HG02970 (cell line): ENCODE results near the gene ABHD4.
"Not testable (repeated sequence)": the region's sequence is repeated elsewhere in the genome, so short reads cannot be mapped to it uniquely, and the experiment has no call there.

Experiments used
- ATAC-seq: cut with Tn5 transposase; IDR thresholded peaks from one replicate; pipeline ENCODE4 v1.9.1; 2021; ENCODE audit warnings: mild to moderate bottlenecking, moderate library complexity, moderate number of reproducible peaks; ENCODE audit not compliant: unreplicated experiment, low FRiP score

ABHD4 gene

DNA sequence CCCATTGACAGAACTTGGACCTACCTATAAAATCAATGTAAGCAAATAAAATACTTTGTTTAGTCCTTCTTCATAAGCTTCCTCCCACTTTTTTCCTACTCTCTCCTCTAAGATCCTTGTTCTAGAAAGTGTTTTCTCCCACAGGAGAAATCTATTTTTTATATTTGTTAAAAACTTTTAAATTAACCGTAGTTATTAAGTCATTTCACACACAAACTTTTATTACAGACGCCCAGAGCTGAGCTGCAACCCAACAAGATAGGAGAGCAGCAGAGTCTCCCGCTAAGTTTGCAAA is 36.8 kb upstream of the ABHD4 start:
- no peak for ATAC-seq

- ATAC-seq = no peak
Measured at GRCh38 chr14:22561661-22562579, 36.2 kb upstream of the ABHD4 start.

DNA sequence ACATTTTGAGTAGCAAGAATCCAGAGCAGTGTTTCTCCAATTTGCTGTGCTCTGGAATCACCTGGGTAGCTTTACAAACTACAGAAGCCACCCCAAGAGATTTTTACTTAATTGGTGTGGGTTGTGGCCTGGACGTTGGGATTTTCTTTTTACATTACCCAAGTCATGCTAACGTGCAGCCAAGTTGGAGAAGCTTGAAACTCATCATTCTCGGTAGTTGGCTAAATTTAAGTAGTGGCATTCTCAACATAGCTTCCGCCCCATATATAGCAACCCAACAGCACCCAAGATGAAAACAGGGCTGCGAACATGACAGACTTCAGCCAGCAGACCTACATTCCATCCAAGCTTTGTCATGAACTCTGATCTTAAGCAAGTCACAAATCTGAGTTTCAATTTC is 34.1 kb upstream of the ABHD4 start:
- no peak for ATAC-seq

- no peak for ATAC-seq
Measured at GRCh38 chr14:22564463-22564862, 33.6 kb upstream of the ABHD4 start.

GRCh38 chr14:22565391-22565945 is 32.6 kb upstream of the ABHD4 start:
- ATAC-seq = no peak

DNA sequence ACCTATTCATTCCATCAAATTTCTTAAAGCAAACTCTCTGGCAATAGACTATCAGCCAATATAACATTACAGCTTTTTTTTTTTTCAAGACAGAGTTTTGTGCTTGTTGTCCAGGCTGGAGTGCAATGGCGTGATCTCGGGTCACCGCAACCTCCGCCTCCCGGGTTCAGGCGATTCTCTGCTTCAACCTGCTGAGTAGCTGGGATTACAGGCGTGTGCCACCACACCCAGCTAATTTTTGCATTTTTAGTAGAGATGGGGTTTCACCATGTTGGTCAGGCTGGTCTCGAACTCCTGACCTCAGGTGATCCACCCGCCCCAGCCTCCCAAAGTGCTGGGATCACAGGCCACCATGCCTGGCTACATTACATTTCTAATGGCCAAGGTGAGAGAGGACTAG is 31.8 kb upstream of the ABHD4 start:
- ATAC-seq = not testable (repeated sequence)

GRCh38 chr14:22566845-22567244 is 31.3 kb upstream of the ABHD4 start:
- no peak for ATAC-seq

GRCh38 chr14:22567437-22567836 is 30.7 kb upstream of the ABHD4 start:
- no peak for ATAC-seq

GRCh38 chr14:22569106-22569736 is 28.9 kb upstream of the ABHD4 start:
- ATAC-seq = no peak

DNA sequence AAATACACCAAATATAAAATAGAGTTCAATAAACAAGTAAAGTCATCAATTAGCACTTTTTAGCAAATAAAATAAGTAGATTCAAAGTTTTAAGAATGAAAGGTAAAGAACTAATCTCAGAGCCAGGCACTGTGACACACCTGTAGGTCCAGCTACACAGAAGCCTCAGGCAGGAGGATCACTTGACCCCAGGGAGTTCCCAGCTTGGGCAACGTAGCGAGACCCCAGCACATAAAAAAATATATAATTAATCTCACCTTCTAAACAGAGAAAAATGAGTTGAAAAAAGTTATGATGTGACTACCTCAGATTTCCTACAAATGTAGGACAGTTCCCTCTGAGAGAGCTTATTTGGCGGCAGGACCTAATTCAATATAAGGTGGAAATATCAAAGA is 28.4 kb upstream of the ABHD4 start:
- no peak for ATAC-seq

GRCh38 chr14:22570132-22570949 is 27.8 kb upstream of the ABHD4 start:
- peak; percentile 72 for ATAC-seq

GRCh38 chr14:22572562-22573058 is 25.5 kb upstream of the ABHD4 start:
- no peak for ATAC-seq

DNA sequence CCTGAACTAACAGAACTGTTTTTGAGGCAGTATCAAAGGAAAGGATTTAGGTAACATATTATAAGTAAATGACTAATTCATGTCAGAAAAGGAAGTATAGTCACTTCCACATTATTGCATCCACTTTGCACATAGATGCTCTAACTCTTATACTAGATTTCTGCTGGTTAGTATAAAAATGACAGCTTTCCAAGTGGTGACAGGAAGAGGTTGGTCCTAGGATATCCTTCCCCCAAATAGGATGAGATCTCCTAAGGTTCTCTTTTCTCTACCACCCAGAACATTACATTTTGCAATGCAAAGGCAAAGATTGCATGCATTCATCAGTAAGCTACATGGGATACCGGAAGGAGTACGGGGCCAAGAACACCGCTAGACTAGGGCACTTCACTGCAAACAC is 24.3 kb upstream of the ABHD4 start:
- ATAC-seq = no peak

DNA sequence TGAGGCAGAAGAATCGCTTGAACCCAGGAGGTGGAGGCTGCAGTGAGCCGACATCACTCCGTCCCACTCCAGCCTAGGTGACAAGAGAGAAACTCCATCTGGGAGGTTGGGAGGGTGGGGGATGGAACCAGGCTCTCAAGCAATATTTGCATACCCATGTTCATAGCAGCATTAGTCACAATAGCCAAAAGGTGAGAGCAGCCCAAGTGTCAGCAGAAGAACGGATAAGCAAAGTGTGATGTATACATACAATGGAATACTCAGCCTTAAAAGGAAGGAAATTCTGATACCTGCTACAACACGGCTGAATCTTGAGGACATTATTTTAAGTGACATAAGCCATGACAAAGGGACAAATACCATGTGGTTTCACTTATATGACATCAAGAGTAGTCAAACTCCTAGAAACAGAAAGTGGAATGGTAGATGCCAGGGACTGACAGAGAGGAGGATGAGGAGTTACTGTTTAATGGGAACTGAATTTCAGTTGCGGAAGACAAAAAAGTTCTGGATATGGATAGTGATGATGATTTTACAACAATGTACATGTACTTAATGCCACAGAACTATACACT is 20.7 kb upstream of the ABHD4 start:
- no peak for ATAC-seq

- no peak for ATAC-seq
Measured at GRCh38 chr14:22579236-22579635, 18.9 kb upstream of the ABHD4 start.

DNA sequence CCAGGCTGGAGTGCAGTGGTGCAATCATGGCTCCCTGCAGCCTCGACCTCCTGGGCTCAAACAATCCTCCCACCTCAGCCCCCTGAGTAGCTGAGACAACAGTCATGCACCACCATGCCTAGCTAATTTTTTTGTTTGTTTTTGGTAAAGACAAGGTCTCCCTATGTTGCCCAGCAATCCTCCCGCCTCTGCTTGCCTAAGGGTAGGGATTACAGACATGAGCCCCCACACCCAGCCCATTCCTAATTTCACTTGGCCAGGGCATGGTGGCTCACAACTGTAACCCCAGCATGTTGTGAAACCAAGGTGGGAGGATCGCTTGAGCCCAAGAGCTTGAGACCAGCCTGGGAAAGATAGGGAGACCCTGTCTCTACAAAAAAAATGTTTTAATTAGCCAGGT is 18.2 kb upstream of the ABHD4 start:
- ATAC-seq = no peak

GRCh38 chr14:22580625-22581024 is 17.5 kb upstream of the ABHD4 start:
- no peak for ATAC-seq

DNA sequence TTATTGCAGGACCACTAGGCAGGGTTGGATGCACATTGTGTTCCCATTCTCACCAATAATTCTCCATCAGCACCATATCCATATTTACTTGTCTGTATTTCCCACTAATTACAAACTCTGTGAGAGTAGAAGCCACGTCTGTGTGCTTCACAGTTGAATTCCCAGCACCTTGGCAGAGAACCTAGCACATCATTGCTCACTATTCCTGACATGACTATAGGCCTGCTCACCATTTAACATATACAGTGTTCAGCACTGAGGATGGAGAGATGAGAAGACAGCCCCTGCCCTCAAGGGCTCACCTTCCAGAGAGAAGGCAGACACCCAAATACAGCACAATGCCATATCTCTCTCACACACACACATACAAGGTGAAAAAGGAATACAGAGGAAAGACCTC is 14.1 kb upstream of the ABHD4 start:
- ATAC-seq = no peak

DNA sequence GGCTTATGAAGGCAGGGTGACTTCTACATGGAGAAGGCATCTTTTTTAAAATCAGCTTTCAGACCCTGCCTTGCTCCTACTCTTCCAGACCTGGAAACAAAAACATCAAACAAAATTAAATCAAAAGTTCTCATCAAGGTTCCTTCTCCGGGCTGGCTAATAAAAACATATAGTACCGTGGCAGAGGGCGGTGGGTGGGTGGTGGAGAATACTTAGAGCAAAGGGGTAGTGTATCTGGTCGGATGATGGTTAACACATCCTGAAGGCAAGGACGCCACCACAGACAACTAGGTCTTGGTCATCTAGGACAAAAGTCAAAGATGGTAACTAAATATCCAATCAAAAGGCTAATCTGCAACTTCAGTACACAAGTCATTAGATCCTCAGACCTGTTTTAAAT is 10.9 kb upstream of the ABHD4 start:
- no peak for ATAC-seq

DNA sequence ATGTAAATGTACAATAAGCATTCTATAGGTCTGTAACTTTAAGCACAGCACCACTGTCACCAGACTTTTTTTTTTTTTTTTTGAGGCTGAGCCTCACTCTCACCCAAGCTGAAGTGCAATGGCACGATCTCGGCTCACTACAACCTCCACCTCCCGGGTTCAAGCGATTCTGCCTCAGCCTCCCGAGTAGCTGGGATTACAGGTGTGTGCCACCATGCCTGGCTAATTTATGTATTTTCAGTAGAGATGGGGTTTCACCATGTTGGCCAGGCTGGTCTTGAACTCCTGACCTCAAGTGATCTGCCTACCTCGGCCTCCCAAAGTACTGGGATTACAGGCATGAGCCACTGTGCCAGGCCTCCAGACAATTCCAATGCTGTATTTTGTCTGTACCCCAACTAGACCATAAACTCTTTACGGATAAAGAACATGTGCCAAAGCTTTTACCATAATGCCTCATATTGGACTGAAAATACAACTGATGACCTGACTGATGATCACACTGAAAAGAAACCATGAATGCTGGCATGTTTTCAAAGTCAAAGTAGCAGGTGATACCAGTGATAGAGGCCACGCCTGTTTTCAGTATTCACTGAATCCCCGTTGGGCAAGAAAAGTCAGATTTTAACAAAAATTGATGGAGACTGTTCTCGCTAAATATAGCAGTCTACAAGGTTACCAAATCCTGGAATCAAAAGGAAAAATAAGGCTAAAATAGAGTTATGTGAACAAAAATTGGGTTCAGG is 10.2 kb upstream of the ABHD4 start:
- not testable (repeated sequence) for ATAC-seq
